Medulla oblongata (tissue), 1 donor: ENCODE data around the gene LRRIQ4.
A peak's percentile ranks its signal among the peaks of the same experiment; 100 is the strongest.

ENCODE experiments used
- DNase-seq: peaks from one replicate; pipeline ENCODE4 v3.0.0-alpha.2; 2015; ENCODE audit errors: extremely low spot score

The LRRIQ4 gene

DNA sequence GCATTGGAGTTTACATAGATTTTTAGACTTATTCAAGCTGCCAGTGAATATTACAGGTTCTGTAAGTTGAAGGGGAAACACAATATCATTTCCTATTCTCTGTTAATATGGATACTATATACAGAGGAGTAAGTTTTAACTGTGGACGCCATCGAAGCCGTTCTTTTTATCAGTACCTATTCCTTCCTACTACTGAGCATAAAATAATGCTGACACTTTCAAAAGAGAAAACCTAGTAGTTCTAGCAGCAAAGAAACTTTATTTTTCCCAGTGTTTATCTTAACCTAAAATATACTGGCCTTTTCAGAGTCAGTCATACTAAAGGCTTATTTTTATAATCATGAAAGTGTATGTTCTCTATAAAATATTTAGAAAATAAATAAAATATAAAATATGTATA, 42.8 kb downstream of the LRRIQ4 start:
- no peak for DNase-seq

DNA sequence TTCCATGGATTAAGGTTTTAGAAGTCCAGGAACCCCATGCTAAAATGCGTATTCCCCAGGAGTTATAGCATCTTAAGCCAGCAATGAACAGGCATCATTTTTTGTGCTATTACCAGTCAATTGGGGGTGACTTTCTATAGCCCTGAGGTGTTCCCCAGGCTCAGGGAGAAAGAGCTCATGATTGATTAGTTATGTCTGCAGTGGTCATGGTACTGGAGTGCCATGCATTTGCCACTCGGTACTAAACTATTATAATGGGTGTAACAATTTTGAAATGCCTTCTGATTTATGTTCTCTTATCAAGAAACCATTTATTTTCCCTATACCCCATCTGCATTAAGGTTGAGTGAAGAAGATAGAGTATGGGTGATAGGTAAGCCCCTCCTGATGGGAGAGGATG, 45.1 kb downstream of the LRRIQ4 start:
- DNase-seq = no peak

DNA sequence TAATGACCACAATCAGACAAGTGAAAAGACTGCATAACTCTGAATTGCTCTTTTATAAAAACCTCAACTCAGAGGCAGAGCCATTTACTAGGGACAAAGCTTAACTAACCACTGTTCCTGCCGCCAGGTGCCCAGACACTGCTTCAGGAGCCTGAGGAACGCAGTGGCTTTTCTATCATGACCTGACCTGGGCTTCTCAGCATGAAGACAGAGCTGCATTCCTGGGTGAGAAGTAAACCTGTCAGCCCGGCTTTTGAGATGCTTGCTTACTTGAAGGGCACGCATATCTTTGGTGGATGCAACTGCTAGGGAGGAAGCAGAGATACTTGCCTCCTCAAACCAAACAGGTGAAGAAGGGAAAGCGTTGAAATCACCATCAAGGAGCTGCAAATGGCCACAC, 49.2 kb downstream of the LRRIQ4 start:
- no peak for DNase-seq

DNA sequence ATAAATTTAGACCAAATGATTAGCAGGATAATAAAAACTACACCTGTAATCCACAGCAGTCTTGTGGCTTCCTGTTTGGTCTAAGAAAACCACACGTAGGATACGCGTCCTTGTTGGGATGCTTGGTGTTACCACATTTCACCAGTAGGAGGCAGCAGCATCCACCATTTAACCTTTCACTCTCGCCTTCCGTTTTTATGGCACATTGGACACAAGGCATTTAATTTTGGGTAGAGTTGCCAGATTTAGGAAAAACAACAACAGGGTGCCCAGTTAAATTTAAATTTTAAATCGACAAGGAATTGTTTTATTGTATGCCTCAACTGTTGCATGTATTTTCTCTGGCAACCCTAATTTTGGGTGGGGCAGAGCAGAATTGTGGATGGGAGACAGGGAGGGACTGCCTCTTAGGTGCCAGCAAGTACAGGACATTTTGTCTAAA, 50.8 kb downstream of the LRRIQ4 start:
- DNase-seq = peak; percentile 92

DNA sequence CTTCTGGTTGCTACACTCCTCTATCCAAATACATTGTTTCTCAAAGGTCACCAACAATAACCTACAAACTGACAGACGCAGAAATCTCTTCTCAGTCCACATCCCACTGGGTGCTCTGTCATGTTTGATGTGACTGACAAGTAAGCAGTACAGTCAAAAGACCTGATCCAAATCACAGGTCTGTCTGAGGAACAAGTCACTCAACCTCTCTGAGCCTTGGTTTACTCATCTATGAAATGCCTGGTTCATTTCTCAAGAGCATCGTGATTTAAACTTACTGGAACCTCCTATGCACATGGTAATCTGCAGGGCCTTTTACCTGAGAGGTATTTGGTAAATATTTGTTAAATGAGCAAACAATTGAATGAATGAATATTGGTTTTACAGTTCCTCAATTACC, 51.6 kb downstream of the LRRIQ4 start:
- no peak for DNase-seq

DNA sequence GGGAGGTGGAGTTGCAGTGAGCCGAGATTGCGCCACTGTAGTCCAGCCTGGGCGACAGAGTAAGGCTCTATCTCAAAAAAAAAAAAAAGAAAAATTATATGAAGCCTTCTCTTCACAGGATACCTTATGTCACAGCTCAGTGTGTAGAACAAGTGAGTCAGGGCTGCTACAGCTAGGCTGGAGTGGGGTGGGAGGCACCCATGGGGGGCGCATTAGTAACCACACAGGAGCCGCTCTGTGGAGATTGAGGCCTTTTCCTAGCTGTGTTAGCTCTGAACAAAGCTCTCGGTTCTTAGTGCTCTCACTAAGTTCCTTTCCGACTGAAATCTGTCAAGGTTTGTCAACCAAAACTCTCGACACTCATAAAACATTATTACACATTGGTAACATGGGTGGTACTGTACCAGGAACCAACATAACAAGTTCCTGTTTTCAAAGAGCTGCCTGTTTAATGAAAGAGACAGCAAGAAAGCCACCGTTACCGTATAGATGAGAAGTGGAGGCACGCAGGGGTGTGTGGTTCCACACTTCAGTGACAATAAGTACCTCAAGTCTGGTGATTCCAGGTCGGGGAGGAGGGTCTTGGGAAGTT, 52.6 kb downstream of the LRRIQ4 start:
- DNase-seq = no peak

DNA sequence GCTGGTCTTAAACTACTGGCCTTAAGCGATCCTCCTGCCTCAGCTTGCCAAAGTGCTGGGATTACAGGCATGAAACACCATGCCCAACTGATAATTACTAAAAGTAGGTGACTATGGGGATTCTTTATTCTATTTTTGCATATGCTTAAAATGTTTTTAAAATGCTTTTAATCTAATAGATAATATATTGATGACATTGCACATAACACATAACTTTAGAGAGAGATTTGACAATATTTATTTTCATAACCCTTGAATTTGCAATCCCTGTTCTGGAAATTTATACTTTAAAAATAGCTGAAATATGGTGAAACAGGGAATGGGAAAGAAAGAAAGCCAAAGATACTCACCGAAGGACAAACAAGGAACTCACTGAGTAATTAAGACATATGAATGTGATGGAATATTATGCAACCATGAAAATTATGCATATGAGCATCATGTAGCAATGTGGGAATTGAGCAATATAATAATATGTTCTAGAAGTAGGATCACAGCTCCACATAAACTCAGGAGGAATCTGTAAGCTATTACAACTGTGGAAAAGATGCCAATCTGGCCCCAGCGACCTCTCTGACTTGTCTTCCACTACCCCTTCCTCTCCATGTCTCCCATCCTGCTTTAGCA, 55.0 kb downstream of the LRRIQ4 start:
- no peak for DNase-seq

DNA sequence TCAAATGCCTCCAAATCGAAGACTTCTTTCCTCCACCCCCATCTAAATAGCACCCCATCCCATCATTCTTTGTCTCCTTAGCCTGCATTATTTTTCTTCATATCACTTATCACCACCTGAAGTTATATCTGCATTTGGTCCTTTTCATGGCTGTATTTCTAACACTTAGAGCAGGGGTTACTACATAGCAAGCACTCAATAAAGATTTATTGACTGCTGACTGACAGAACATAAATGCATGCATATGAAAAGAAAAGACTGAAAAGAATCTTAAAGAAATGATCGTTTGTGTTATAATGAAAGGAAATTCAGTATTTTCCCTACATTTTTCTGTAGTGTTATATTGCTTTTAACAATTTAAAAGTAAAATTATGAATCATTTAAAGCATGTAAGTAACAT, 55.7 kb downstream of the LRRIQ4 start:
- no peak for DNase-seq

DNA sequence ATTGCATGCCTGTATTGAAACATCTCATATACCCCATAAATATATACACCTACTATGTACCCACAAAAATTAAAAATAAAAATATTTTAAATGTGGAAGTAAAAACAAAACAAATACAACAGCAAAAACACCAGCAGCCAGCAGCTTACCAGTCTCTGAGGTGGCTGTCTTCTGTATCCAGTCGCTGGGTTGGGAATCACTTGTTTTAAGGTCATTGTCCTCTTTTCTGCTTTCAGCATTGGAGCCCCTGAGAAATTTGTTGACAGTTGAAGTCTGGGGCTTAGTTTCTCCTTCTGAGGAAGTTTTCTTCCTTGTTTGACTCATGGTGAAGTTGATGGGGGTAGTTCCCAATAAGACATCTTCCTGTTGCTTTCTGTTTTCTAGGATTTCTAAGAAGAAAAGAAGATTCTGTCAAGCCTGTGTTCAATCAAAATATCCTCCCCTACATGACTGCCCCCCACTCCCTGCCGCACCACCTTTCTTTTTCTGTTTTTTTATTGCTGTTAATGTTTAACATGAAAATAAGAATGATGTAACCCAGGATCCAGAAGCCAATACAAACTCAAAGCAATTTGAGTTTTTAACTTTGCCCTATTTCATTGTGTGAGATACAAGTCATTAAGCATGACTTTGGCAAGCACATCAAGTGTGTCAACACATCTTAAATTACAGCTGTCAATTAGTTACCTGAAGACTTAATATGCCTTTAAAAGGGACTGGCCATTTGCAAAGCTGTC, 57.0 kb downstream of the LRRIQ4 start, which contains the start of gene LRRC31:
TSS of gene LRRC31 (minus strand) at position 452 of the 737 bp plus-strand sequence. CDS start at position 324, 128 bp downstream.
- DNase-seq = no peak

DNA sequence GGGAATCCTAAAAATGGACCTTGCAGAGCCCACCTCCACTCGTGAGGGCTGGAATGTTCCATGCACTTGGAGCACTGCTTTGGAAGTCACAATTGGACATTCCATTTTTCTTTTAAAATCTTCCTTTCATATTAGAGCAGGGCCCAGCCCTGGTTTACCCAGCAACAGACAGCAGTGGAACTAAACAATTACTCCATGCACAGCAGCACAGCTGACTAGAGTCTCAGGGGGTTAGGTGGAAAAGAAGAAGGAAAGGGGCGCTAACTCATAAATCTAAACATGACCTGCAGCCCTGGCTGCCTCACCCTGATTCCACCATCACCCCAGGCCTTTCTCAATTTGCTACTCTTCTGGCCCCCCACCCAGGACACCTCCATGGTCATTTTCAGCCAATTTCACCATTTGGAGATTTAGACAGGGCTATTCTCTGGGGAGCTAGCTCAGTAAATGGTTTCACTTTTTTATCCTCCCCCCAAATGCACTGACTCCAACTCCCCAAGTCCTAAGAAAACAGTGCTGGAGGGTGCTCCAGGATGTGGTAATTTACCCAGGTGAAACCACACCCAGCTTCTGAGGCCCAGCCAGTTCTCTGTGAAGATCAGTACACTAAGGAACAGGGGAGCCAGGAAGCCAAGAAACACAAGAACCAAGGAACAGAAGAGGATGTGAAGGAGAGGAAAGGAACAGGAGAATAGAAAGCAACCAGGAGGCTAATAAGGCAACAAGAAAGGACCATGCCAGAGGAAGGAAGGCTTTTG, 58.6 kb downstream of the LRRIQ4 start:
- DNase-seq = no peak

DNA sequence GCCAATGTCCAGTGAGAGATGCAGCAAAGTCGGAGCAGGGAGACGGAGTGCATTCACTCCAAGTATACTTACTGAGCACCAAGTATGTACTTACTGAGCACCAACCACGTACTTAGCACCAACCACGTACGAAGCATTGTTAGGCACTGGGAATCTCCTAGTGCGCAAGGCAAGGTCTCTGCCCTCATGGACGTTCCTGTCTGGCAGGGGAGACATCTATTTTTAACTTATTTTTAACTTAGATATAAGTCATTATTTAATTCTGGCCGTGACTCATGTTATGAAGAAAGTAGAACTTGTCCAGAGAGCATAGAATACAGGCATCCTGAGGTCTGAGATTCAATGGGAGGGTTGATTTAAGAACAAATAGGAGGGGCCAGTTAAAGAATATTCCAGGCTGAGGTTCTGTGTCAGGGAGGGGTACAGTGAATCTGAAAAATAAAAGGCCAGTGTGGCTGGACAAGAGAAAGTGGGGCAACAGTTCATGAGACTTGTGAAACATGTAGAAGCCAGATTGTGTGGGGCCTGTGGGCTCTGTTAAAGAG, 66.4 kb downstream of the LRRIQ4 start:
- DNase-seq = no peak

DNA sequence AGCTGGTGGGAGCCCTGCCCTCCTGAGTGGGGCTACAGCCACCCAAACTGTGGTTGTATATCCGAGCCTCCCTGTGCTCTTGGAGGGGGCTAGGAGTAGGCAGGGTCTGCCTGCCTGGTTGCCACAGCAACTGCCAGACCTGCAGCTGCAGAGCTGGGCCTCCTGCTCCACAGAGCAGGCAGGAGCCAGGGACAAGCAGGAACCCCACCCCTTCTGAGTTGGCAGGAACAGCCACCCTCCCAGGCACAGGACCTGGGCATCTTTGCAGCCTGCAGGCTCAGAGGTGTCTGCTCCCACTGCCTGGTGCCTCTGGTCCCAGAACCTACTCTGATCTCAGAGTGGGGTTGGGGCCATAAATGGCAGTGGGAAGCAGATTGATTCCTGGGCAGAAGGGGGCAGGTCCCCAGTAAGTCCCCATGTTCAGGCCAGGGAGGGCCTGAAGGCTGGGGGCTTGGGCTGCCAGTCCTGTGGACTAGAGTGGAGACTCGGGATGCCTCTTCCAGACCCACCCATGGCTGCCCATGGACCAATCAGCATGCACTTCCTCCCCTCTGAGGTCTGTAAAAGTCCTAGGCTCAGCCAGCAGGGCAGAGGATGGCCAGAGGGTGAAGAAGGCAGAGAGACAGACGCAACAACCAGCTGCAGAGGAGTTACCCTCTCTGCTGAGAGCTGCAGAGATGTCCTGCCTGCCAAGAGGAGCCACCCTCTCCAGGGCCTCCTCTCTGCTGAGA, 67.3 kb downstream of the LRRIQ4 start:
- no peak for DNase-seq

DNA sequence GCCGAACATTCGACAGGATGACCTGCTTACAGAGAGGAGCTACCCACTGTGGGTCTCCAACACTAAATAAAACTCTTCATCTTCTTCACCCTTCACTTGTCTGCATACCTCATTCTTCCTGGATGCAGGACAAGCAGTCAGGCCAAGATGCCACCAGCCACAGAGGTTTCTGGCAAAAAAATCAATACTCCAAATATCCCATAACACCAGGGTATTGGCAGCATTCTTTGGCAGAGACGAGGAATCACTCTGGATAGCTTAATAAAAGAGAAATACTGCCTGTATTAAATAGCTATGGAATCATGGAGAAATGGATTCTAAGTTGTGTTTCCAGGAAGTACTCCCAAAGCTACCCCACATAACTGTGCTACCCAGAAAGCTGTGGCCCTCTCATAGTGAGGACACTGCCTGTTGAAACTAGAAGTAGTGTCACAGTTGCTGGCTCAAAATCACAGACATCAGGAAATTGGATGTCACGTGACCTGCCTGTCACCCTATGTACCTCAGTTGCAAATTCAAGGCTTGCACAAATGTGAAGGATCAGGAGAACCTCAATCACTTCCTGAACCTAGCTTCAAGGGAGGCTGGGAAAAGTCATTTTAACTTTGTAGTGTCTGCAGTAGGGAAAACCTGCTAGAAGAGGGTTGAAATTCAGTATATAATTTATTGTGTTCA, 68.0 kb downstream of the LRRIQ4 start:
- DNase-seq = no peak

DNA sequence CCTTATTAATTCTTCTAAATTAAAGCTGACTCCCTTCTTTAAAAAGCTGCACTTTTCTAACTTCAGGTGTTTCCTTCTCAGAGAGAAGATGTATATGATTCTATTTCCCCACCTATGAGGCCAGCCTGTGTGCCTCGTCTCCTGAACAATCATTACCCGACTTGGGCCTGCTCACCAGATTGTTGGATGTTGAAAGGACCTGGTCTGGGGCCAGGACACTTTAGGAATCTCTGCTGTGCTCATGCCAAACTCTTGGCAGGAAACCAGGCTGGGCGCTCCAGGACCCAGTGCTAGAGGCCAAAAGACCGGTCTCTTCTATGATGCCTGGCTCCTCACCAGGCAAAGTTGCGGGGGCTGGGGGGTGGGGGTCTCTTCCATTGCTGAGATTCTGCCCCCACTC, 74.0 kb downstream of the LRRIQ4 start:
- peak; percentile 74 for DNase-seq
